ENCODE data around the gene NR5A2.

GRCh38 chr1:200028586-200029034 is 1.1 kb downstream of the NR5A2 start:
- TF ChIP-seq CTCF (IDR thresholded peaks at IDR 0.05), result no peak
- TF ChIP-seq ZFX (IDR thresholded peaks at IDR 0.05; ENCODE audit: borderline replicate concordance), result no peak

Measured in 22Rv1 (cell line).